Colonic mucosa (tissue), 4 donors: Measurements from ENCODE around the gene RNASEH1. TPM values are rescaled to one million over a fixed set of nuclear protein-coding genes. Genes with fewer than 3 reads are reported as not detected.
A peak's percentile ranks its signal among the peaks of the same experiment; 100 is the strongest.
"Not testable (repeated sequence)": the region's sequence is repeated elsewhere in the genome, so short reads cannot be mapped to it uniquely, and the experiment has no call there.

Experiments
- DNase-seq: peaks from one replicate; pipeline ENCODE4 v3.0.0-alpha.2; 2020
- H3K27ac ChIP-seq: fragments of 200-600 bp; one replicate; pipeline ENCODE4 v1.8.0; 2021
- H3K27me3 ChIP-seq: fragments of 200-600 bp; one replicate; pipeline ENCODE4 v1.8.0; 2021
- H3K36me3 ChIP-seq: fragments of 200-600 bp; one replicate; pipeline ENCODE4 v1.8.0; 2021
- H3K4me1 ChIP-seq: fragments of 200-600 bp; one replicate; pipeline ENCODE4 v1.8.0; 2021; ENCODE audit warnings: mild to moderate bottlenecking
- H3K4me3 ChIP-seq: fragments of 200-600 bp; one replicate; pipeline ENCODE4 v1.8.0; 2021
- H3K9ac ChIP-seq, 2 donors: one replicate each; pipeline ENCODE4 v1.7.0; 2013; ENCODE audit warnings: control low read depth in 2 of 2, low read depth in 2 of 2, low read length in 2 of 2
- H3K9me3 ChIP-seq: fragments of 200-600 bp; one replicate; pipeline ENCODE4 v1.8.0; 2021
- intact Hi-C: fragments of 100-400 bp; cut with DNase I; formaldehyde crosslinking; loops from one replicate; pipeline ENCODE4 v1.14.1; 2022
- total RNA-seq, 2 donors: library from RNA; stranded (reverse); fragmentation: NEBNext Ultra II Directional in 1 of 2; extraction: Animal tissue kit (Norgen Biotek cat#: 25700) in 1 of 2; gene quantifications; one replicate each; pipeline ENCODE4 v1.2.1, GENCODE V29; 2021
- TF ChIP-seq, protein P1 (sequence below): fragments of 200-600 bp; IDR thresholded peaks from one replicate; pipeline ENCODE4 v1.8.0; 2022; ENCODE audit warnings: antibody characterized with exemption, mild to moderate bottlenecking
- donor health status: healthy.
- donor health status: DM: no; HTN: no; CAD: no.
- donor health status: DM: no; HTN: no; CAD: no.

The RNASEH1 gene
- total RNA-seq, 2 donors from 2014 or later: 13.3 to 18.8 TPM

DNA sequence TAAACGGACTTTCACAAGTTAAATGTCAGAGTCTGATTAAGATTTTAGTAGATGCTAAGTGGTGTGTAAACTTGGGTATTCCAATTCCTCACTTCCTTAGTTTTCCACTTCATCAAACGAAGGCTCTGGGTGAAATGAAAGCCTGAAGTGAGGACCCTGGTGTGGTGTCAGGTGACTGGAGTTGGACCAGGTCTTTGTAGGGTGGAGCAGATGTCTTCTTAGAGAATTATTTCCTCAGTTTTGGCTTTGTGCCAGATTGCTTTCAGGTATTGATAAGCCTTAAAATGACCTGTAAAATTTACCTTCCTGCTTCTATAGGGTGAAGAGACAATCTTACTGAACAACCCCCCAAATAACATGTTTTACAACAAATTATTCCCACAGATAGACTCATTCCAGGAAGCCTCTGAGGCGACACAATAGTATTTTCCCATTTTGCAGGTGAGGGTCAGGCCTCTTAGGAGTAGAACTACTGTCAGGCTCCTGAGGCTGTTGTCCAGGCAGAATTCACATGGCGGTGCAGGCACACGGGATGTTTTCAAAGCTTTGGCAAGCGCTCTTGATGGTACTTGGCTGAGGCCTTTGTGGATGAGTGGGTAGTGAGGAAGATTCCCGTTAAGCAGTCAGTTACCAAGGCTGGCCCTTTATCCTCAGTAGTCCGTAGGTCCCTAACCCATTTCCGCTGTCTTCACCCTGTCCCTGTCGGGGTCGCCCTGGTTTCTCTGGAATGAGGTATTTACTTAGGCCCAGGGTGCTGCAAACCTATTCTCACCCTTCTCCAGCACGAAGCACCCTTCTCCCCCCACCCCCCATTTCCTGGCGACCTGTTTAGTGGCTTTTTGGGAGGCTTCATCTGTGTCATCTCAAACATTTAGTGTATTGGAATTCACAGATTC, 23.5 kb upstream of the RNASEH1 start:
- intact Hi-C loops: no loop called here
- Histone ChIP-seq H3K4me1 (peaks cover 3% of the 10 kb centered on the region), H3K4me3 (no peak overlapping the region), H3K27ac (no peak overlapping the region), H3K27me3 (no peaks in the 10 kb centered on the region), H3K9ac (no peak overlapping the region), H3K9me3 (no peaks in the 10 kb centered on the region), H3K36me3 (peaks cover 11% of the 10 kb centered on the region)
- TF ChIP-seq, protein P1, sequence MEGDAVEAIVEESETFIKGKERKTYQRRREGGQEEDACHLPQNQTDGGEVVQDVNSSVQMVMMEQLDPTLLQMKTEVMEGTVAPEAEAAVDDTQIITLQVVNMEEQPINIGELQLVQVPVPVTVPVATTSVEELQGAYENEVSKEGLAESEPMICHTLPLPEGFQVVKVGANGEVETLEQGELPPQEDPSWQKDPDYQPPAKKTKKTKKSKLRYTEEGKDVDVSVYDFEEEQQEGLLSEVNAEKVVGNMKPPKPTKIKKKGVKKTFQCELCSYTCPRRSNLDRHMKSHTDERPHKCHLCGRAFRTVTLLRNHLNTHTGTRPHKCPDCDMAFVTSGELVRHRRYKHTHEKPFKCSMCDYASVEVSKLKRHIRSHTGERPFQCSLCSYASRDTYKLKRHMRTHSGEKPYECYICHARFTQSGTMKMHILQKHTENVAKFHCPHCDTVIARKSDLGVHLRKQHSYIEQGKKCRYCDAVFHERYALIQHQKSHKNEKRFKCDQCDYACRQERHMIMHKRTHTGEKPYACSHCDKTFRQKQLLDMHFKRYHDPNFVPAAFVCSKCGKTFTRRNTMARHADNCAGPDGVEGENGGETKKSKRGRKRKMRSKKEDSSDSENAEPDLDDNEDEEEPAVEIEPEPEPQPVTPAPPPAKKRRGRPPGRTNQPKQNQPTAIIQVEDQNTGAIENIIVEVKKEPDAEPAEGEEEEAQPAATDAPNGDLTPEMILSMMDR: no peak
- DNase-seq: no peak

DNA sequence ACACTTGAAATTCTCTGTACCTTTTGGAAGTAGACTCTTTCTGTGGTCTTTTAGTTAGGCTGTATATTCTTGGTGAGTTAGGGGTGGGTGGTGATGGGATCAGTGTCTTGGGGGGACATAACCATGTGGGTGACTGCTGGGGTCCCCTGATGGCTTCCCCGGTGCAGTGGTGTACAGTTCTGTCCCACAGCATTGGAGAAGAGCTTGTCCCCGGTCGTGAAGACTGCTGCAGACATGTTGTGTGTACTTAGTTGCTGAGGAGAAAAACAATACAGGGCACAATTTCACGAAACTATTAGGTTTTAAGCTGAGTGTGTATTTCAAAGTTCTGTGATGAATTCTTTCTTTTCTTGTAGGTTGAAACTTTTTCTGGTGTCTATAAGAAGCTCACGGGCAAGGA, 22.3 kb upstream of the RNASEH1 start:
- DNase-seq: no peak
- TF ChIP-seq, protein P1: no peak
- Histone ChIP-seq H3K27me3 (no peaks in the 10 kb centered on the region), H3K9ac (no peak overlapping the region), H3K27ac (no peak overlapping the region), H3K4me3 (no peak overlapping the region), H3K36me3 (peaks cover 11% of the 10 kb centered on the region), H3K4me1 (peaks cover 6% of the 10 kb centered on the region), H3K9me3 (no peaks in the 10 kb centered on the region)
- intact Hi-C loops: no loop called here

DNA sequence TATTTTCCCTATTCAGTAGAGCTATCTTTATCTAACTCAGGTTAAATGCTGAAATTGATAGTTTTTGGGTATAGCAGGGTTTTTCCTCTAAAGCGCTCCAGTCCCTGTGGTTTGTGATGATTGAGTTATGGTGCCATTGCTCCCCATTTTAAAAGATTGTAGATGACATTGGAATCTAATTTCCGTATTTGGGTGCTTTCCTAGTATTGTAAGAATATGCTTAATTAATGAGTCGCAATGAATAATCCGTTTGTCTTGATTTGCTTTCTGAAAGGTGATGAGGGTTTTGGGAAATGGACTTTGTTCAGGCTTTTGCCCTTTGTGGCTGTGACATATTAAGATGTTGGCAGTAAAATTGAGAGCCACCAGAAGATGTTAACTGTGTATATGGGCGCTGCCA, 20.9 kb upstream of the RNASEH1 start:
- no peaks in the 10 kb centered on the region for H3K9me3 ChIP-seq
- no peak overlapping the region for H3K4me3 ChIP-seq
- H3K4me1 ChIP-seq: peaks cover 6% of the 10 kb centered on the region
- no peak for DNase-seq
- intact Hi-C loops: no loop called here
- peaks cover 11% of the 10 kb centered on the region for H3K36me3 ChIP-seq
- H3K27ac ChIP-seq: no peak overlapping the region
- H3K9ac ChIP-seq: no peak overlapping the region
- TF ChIP-seq, protein P1: no peak
- no peaks in the 10 kb centered on the region for H3K27me3 ChIP-seq

DNA sequence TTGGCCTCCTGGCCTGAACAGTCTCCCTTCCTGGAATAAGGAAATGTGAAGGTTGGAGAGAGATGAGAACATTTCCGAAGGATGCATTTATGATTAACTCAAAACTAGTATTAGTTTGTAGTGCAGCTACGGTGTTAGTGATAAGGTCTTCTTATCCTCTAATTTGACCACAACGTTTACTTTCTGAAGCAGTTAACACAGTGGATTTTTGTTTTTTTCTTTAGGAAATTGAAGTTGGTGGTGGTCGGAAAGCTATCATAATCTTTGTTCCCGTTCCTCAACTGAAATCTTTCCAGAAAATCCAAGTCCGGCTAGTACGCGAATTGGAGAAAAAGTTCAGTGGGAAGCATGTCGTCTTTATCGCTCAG, 18.1 kb upstream of the RNASEH1 start:
- intact Hi-C loops: not testable (repeated sequence)
- peaks cover 11% of the 10 kb centered on the region for H3K36me3 ChIP-seq

DNA sequence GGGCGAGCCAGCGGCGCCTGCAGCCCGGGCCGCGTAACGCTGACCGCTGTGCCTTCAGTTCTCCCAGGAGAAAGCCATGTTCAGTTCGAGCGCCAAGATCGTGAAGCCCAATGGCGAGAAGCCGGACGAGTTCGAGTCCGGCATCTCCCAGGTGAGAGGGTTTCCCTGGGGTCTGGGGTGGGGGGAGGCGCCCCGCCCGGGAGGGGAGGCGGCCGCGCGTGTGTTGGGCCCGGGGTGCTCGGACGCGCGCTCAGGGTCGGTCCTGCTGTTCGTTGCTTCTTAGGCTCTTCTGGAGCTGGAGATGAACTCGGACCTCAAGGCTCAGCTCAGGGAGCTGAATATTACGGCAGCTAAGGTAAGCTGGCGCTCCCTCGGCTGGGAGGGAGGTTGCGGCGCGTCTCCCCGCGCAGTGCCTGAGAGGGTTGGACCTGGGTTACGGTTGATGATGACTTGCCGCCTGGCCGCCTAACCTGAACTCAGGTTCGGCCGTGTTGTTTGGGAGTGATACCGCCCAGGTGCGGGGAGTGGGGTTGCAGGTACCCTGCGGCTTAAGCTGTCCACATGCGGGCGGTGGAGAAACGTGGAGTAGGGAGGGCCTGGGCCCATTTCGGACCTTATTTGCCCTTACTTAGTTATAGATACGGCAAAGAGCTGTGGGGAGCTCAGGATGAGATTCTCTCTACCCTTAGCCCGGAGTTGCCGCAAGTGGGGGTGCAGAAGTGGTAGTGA, 17.6 kb upstream of the RNASEH1 start:
- peak overlapping the region; percentile 92 to 96 for H3K9ac ChIP-seq
- peak overlapping the region; percentile 92 for H3K4me3 ChIP-seq
- no peaks in the 10 kb centered on the region for H3K9me3 ChIP-seq
- DNase-seq: peak; percentile 29
- intact Hi-C loops: no loop called here
- no peaks in the 10 kb centered on the region for H3K27me3 ChIP-seq
- H3K36me3 ChIP-seq: peaks cover 11% of the 10 kb centered on the region
- H3K4me1 ChIP-seq: peaks cover 6% of the 10 kb centered on the region
- TF ChIP-seq, protein P1: no peak
- peak overlapping the region; percentile 74 for H3K27ac ChIP-seq

More for the DNA sequence above, 18.1 kb upstream of the RNASEH1 start:
- H3K4me3 ChIP-seq: peak overlapping the region; percentile 92
- H3K27ac ChIP-seq: peak overlapping the region; percentile 74
- not testable (repeated sequence) for H3K4me1 ChIP-seq, DNase-seq, H3K9me3 ChIP-seq, H3K27me3 ChIP-seq
- H3K9ac ChIP-seq: peak overlapping the region; percentile 92 to 96

DNA sequence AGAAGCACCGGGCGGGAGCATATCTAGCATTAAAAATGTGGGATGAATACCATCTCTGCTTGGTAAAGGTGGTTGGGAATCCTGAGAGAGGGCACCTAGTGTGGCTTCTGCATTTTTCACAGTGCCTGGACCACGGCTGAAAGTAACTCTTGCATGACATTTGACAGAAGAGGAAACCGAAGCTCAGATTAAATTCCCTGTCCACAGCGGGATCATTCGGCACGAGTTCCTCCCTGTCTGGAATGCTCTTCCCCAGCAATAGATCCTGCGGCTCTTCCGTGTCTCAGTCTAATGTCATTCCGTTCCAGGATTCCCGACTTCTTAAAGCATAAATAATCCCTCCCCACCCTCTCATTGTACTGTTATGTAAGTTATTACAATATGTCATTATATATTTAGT, 16.0 kb upstream of the RNASEH1 start:
- intact Hi-C loops: no loop called here
- H3K27me3 ChIP-seq: no peaks in the 10 kb centered on the region
- H3K4me3 ChIP-seq: no peak overlapping the region
- no peak overlapping the region for H3K27ac ChIP-seq
- no peak overlapping the region for H3K9ac ChIP-seq
- H3K9me3 ChIP-seq: no peaks in the 10 kb centered on the region
- TF ChIP-seq, protein P1: no peak
- DNase-seq: no peak
- H3K36me3 ChIP-seq: peaks cover 5% of the 10 kb centered on the region
- H3K4me1 ChIP-seq: peaks cover 6% of the 10 kb centered on the region
